HEK293T (cell line): ENCODE data around the gene ZP2.

ENCODE experiments used
- CTCF ChIA-PET: fragments of 350-600 bp; formaldehyde crosslinking; extraction: SDS; loops from one replicate; lab custom pipeline; 2021; ENCODE audit warnings: antibody characterized with exemption, inconsistent platforms; lab: Yijun Ruan, JAX
- POLR2A ChIA-PET: fragments of 350-600 bp; formaldehyde crosslinking; extraction: SDS; loops from one replicate; lab custom pipeline; 2020; ENCODE audit warnings: antibody characterized with exemption, inconsistent platforms; lab: Yijun Ruan, JAX
- DNase-seq: peaks from one replicate; pipeline ENCODE4 v3.0.0; 2012; ENCODE audit warnings: mixed read lengths; ENCODE audit errors: extremely low spot score
- ARNT ChIP-seq: fragments of 450-650 bp; IDR thresholded peaks from 2 replicates; pipeline ENCODE4 v1.6.1; 2017; ENCODE audit warnings: mild to moderate bottlenecking
- BHLHE40 ChIP-seq: fragments of 450-650 bp; IDR thresholded peaks from 2 replicates; pipeline ENCODE4 v1.6.1; 2016; ENCODE audit warnings: mild to moderate bottlenecking, moderate library complexity, borderline replicate concordance
- CTBP1 ChIP-seq: fragments of 450-650 bp; IDR thresholded peaks from 2 replicates; pipeline ENCODE4 v1.6.1; 2016; ENCODE audit warnings: borderline replicate concordance
- ELF4 ChIP-seq: fragments of 450-650 bp; IDR thresholded peaks from 2 replicates; pipeline ENCODE4 v1.6.1; 2017; ENCODE audit warnings: antibody characterized with exemption
- FOXA1 ChIP-seq: fragments of 450-650 bp; IDR thresholded peaks from 2 replicates; pipeline ENCODE4 v1.6.1; 2016; ENCODE audit warnings: mild to moderate bottlenecking
- FOXK2 ChIP-seq: fragments of 450-650 bp; IDR thresholded peaks from 2 replicates; pipeline ENCODE4 v1.6.1; 2016; ENCODE audit warnings: mild to moderate bottlenecking
- FOXM1 ChIP-seq: fragments of 450-650 bp; IDR thresholded peaks from 2 replicates; pipeline ENCODE4 v1.6.1; 2017; ENCODE audit warnings: mild to moderate bottlenecking, borderline replicate concordance
- HDGF ChIP-seq: fragments of 450-650 bp; IDR thresholded peaks from 2 replicates; pipeline ENCODE4 v1.6.1; 2017; ENCODE audit warnings: antibody characterized with exemption, borderline replicate concordance
- L3MBTL2 ChIP-seq: fragments of 450-650 bp; conservative IDR thresholded peaks from 2 replicates; pipeline ENCODE4 v1.6.1; 2016; ENCODE audit warnings: mild to moderate bottlenecking
- LEF1 ChIP-seq: fragments of 450-650 bp; IDR thresholded peaks from 2 replicates; pipeline ENCODE4 v1.6.1; 2017; ENCODE audit warnings: mild to moderate bottlenecking, borderline replicate concordance
- NFRKB ChIP-seq: fragments of 450-650 bp; IDR thresholded peaks from 2 replicates; pipeline ENCODE4 v1.6.1; 2016; ENCODE audit warnings: mild to moderate bottlenecking, moderate library complexity
- SP1 ChIP-seq: fragments of 450-650 bp; IDR thresholded peaks from 2 replicates; pipeline ENCODE4 v1.6.1; 2017
- SUZ12 ChIP-seq: fragments of 450-650 bp; IDR thresholded peaks from 2 replicates; pipeline ENCODE4 v1.6.1; 2016; ENCODE audit warnings: mild to moderate bottlenecking
- TARDBP ChIP-seq: fragments of 450-650 bp; IDR thresholded peaks from 2 replicates; pipeline ENCODE4 v1.6.1; 2016
- ZNF384 ChIP-seq: fragments of 450-650 bp; IDR thresholded peaks from 2 replicates; pipeline ENCODE4 v1.6.1; 2016
- TF ChIP-seq, protein P1 (sequence below): fragments of 450-650 bp; IDR thresholded peaks from 2 replicates; pipeline ENCODE4 v1.6.1; 2016

Gene ZP2

DNA sequence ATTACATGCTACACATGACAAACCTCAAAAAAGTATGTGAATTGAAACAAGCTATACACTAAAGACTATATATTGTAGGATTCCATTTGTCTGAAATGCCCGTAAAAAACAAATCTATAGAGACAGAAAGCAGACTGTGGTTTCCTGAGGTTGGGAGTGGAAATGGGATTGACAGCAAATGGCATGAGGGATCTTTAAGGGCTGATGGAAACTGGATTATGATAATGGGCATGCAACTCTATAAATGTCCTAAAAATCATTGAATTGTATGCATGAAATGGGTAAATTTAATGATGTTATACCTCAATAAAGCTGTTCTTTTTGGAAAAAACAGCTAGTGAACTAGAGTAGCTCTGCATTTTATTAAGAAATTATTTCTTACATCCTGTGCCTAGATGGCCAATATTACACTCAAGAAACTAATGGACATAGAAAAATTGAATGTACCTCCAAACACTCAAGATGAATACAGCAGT lies 21.7 kb upstream of the ZP2 start:
- ChIA-PET POLR2A (no interaction called here), CTCF (no interaction called here)
- DNase-seq = no peak
- TF ChIP-seq, protein P1, sequence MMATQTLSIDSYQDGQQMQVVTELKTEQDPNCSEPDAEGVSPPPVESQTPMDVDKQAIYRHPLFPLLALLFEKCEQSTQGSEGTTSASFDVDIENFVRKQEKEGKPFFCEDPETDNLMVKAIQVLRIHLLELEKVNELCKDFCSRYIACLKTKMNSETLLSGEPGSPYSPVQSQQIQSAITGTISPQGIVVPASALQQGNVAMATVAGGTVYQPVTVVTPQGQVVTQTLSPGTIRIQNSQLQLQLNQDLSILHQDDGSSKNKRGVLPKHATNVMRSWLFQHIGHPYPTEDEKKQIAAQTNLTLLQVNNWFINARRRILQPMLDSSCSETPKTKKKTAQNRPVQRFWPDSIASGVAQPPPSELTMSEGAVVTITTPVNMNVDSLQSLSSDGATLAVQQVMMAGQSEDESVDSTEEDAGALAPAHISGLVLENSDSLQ = no peak
- TF ChIP-seq L3MBTL2 = no peak
- no peak for TF ChIP-seq SP1
- TF ChIP-seq CTBP1 = no peak
- TF ChIP-seq HDGF = no peak
- TF ChIP-seq TARDBP = no peak
- TF ChIP-seq LEF1 = no peak
- no peak for TF ChIP-seq NFRKB
- no peak for TF ChIP-seq ELF4
- TF ChIP-seq ARNT = no peak
- no peak for TF ChIP-seq SUZ12
- no peak for TF ChIP-seq FOXM1
- no peak for TF ChIP-seq BHLHE40
- no peak for TF ChIP-seq ZNF384
- no peak for TF ChIP-seq FOXA1
- no peak for TF ChIP-seq FOXK2

DNA sequence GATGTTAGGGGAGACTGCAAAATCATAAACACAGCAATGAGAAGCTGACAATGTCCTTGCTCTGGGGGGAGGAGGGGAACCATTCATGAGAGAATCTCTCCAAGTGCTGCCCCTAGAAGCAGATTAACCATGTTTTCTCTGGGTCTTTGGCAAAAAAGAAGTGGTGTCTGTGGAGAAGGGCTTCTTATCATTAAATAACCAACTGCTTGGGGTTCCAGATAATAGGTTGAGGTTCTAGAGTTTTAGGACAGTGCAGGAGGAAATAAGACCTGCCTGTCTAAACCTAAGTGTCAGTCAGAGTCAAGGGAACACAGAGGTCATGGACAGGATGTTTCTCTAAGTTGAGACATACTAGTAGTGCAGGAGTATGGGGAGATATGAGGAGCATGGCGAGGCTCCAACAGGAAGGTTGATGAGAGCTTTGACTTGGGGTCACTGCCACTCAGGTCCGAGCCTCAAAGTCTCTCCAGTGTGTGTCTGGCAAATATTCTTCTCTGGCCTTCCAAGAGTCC lies 17.0 kb upstream of the ZP2 start:
- CTCF ChIA-PET = no interaction called here
- TF ChIP-seq, protein P1 = no peak
- TF ChIP-seq L3MBTL2 (no peak), CTBP1 (no peak), ELF4 (no peak), FOXK2 (no peak), TARDBP (no peak), ARNT (no peak), HDGF (no peak)
- POLR2A ChIA-PET = no interaction called here
- DNase-seq = no peak

DNA sequence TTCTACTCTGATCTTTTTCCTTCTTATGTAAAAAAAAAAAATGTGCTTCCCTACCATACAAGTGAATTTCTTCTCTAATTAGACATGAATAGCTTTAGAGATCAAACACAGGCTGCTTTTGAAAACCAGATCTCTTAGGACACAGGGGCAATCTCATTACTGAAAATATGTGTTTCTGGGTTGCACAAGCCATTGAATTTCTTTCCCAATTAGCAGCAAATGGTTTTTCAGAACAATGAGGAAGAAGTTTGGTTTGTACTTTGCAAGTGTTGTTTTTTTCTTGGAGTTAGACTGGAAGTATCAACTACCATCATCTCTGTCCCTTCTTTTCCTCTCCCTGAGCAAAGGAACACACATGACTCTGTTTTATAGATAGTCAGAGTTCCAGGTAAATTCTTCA lies 16.5 kb upstream of the ZP2 start:
- ChIA-PET CTCF (interaction anchor here (0.6 kb wide), 1 partner anchor 415 kb away, joined by 3 read pairs; no protein-coding TSS in a partner anchor), POLR2A (no interaction called here)
- TF ChIP-seq, protein P1 = no peak
- no peak for TF ChIP-seq SUZ12
- DNase-seq = no peak

DNA sequence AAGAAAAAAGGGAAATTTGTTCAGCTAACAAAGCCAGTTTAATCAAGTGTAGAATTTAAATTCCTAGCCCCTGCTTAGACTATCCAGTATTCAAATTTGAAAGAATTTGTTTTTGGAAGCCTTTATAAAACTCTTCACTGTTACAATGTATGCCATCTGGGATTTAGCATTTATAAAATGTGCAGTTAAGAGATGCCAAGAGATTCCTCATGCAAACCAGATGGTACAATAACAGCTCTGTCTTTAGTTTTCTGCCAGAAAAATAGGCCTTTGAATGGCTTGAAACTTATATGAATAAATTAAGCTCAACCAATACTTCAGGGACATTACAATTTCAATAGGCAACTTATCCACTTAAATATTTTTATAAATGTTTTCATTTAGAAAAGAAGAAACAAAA lies 15.4 kb upstream of the ZP2 start:
- TF ChIP-seq FOXK2 = no peak
- TF ChIP-seq HDGF = no peak
- no peak for TF ChIP-seq ELF4
- TF ChIP-seq ZNF384 = no peak
- no peak for TF ChIP-seq CTBP1
- TF ChIP-seq BHLHE40 = no peak
- TF ChIP-seq SP1 = no peak
- no peak for TF ChIP-seq L3MBTL2
- no peak for TF ChIP-seq NFRKB
- CTCF ChIA-PET = no interaction called here
- POLR2A ChIA-PET = no interaction called here
- DNase-seq = no peak

DNA sequence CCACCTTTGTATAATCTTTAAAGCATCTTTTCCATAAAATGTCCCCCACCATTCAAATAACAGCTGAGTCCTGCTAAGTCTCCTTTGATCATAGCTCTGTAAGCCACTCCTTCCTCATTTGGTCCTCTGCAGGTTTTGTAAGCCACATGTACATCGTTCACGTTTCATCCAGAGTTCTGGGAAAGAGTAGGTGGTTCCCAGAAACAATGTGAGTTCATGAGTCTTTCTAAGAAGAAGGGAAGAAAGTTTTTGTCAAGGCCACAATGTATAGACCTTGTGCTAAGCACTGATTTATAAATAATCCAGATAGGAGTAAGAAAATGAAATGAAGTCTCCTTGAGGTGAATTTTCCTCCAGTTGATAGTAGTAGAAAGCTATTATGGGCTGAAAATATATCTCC lies 13.4 kb upstream of the ZP2 start:
- POLR2A ChIA-PET = no interaction called here
- no peak for TF ChIP-seq SUZ12
- TF ChIP-seq NFRKB = no peak
- TF ChIP-seq SP1 = no peak
- no peak for TF ChIP-seq LEF1
- no peak for TF ChIP-seq L3MBTL2
- TF ChIP-seq ARNT = no peak
- no peak for TF ChIP-seq FOXA1
- no peak for TF ChIP-seq CTBP1
- TF ChIP-seq FOXM1 = no peak
- no peak for DNase-seq
- CTCF ChIA-PET = no interaction called here

DNA sequence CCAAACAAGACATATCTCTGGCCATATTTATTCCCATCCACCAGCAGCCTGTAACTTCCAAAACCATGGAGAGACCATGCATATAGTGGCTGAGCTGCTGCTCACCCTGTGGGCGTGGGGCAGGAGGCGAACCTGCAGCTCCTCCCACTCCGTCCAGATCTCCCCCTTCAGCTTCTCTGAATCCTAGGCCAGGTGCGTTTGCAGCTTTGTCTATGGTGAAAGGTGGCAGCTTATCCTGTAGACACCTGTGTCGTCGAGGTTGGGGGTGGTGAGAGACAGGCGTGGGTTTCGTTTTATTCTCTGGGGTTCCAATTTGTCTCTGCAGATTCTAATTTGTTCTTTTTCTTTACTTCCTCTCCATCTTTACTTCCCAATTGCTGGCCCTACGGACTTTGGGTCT lies 12.4 kb upstream of the ZP2 start:
- TF ChIP-seq TARDBP (no peak), CTBP1 (no peak), ZNF384 (no peak), BHLHE40 (no peak), SUZ12 (no peak), SP1 (no peak), NFRKB (no peak), FOXK2 (no peak), FOXA1 (no peak), HDGF (no peak), LEF1 (no peak), ELF4 (no peak), L3MBTL2 (no peak), ARNT (no peak), FOXM1 (no peak)
- TF ChIP-seq, protein P1 = no peak
- no peak for DNase-seq
- ChIA-PET CTCF (no interaction called here), POLR2A (no interaction called here)
